ENCODE results near the gene PAK4. TPM values are rescaled to one million over a fixed set of nuclear protein-coding genes. Genes with fewer than 3 reads are reported as not detected.
A peak's percentile ranks its signal among the peaks of the same experiment; 100 is the strongest.

The PAK4 gene
- total and polyA plus RNA-seq, 5 donors from 2014 or later = 0.87 to 10.9 (median 1.8) TPM

GRCh38 chr19:39190768-39191167 lies 65.2 kb downstream of the PAK4 start:
- Mint-ChIP-seq H3K36me3 (no peaks in the 10 kb centered on the region), H3K9me3 (no peaks in the 10 kb centered on the region), H3K27me3 (peaks cover 25% of the 10 kb centered on the region), H3K27ac (no peak overlapping the region), H3K4me1 (peaks cover 0 to 10% (median 6%) of the 10 kb centered on the region in 4 donors), H3K4me3 (no peak overlapping the region)
- Histone ChIP-seq H3K27ac (ENCODE audit: insufficient read depth, low read length, poor library complexity, severe bottlenecking) (no peak overlapping the region), H3K27me3 (ENCODE audit: control insufficient read depth, insufficient read depth, low read length) (peaks cover 2% of the 10 kb centered on the region), H3K4me3 (ENCODE audit: low read depth, low read length) (no peak overlapping the region), H3K36me3 (ENCODE audit: control insufficient read depth, insufficient read depth, low read length) (no peaks in the 10 kb centered on the region), H3K9me3 (ENCODE audit: control insufficient read depth in 2 of 2, low read length in 2 of 2) (no peaks in the 10 kb centered on the region), H3K4me1 (ENCODE audit: control insufficient read depth, insufficient read depth, low read length, poor library complexity, severe bottlenecking) (peaks cover 8% of the 10 kb centered on the region)
- DNase-seq (no peak), ATAC-seq (ENCODE audit: low read depth in 2 of 2) (no peak)

GRCh38 chr19:39192846-39193245 lies 67.3 kb downstream of the PAK4 start:
- Mint-ChIP-seq H3K4me1 (peaks cover 0 to 25% (median 6%) of the 10 kb centered on the region in 4 donors), H3K9me3 (no peaks in the 10 kb centered on the region), H3K4me3 (no peak overlapping the region), H3K27me3 (peaks cover 40% of the 10 kb centered on the region), H3K27ac (no peak overlapping the region), H3K36me3 (no peaks in the 10 kb centered on the region)
- no peak for ATAC-seq (ENCODE audit: low read depth in 2 of 2)
- H3K36me3 ChIP-seq (ENCODE audit: control insufficient read depth, insufficient read depth, low read length) = no peaks in the 10 kb centered on the region
- H3K27ac ChIP-seq (ENCODE audit: insufficient read depth, low read length, poor library complexity, severe bottlenecking) = no peak overlapping the region
- H3K4me1 ChIP-seq (ENCODE audit: control insufficient read depth, insufficient read depth, low read length, poor library complexity, severe bottlenecking) = peaks cover 21% of the 10 kb centered on the region
- no peak overlapping the region for H3K4me3 ChIP-seq (ENCODE audit: low read depth, low read length)
- H3K27me3 ChIP-seq (ENCODE audit: control insufficient read depth, insufficient read depth, low read length) = peaks cover 8% of the 10 kb centered on the region
- H3K9me3 ChIP-seq (ENCODE audit: control insufficient read depth in 2 of 2, low read length in 2 of 2) = no peaks in the 10 kb centered on the region
- no peak for DNase-seq

- peaks cover 8% of the 10 kb centered on the region for H3K27me3 ChIP-seq (ENCODE audit: control insufficient read depth, insufficient read depth, low read length)
- ATAC-seq (ENCODE audit: low read depth in 2 of 2) (no peak), DNase-seq (no peak)
- H3K36me3 Mint-ChIP-seq = no peaks in the 10 kb centered on the region
- H3K4me1 Mint-ChIP-seq = peaks cover 0 to 25% (median 6%) of the 10 kb centered on the region in 4 donors
- no peak overlapping the region for H3K27ac Mint-ChIP-seq
- no peaks in the 10 kb centered on the region for H3K9me3 Mint-ChIP-seq
- H3K9me3 ChIP-seq (ENCODE audit: control insufficient read depth in 2 of 2, low read length in 2 of 2) = no peaks in the 10 kb centered on the region
- H3K4me3 Mint-ChIP-seq = no peak overlapping the region
- no peak overlapping the region for H3K27ac ChIP-seq (ENCODE audit: insufficient read depth, low read length, poor library complexity, severe bottlenecking)
- no peaks in the 10 kb centered on the region for H3K36me3 ChIP-seq (ENCODE audit: control insufficient read depth, insufficient read depth, low read length)
- no peak overlapping the region for H3K4me3 ChIP-seq (ENCODE audit: low read depth, low read length)
- peaks cover 21% of the 10 kb centered on the region for H3K4me1 ChIP-seq (ENCODE audit: control insufficient read depth, insufficient read depth, low read length, poor library complexity, severe bottlenecking)
- peaks cover 49% of the 10 kb centered on the region for H3K27me3 Mint-ChIP-seq
Measured at GRCh38 chr19:39193803-39194202, 68.2 kb downstream of the PAK4 start.

GRCh38 chr19:39194832-39195542 lies 69.4 kb downstream of the PAK4 start:
- Mint-ChIP-seq H3K9me3 (no peaks in the 10 kb centered on the region), H3K27ac (no peak overlapping the region)

GRCh38 chr19:39195755-39196154 lies 70.2 kb downstream of the PAK4 start:
- Mint-ChIP-seq H3K4me1 (peaks cover 0 to 25% (median 6%) of the 10 kb centered on the region in 4 donors), H3K4me3 (peak overlapping the region in 2 of 4 donors; percentile 58 to 74), H3K27ac (peak overlapping the region in 1 of 3 donors; percentile 48), H3K27me3 (peaks cover 61% of the 10 kb centered on the region), H3K36me3 (no peaks in the 10 kb centered on the region), H3K9me3 (no peaks in the 10 kb centered on the region)
- peaks cover 8% of the 10 kb centered on the region for H3K27me3 ChIP-seq (ENCODE audit: control insufficient read depth, insufficient read depth, low read length)
- no peaks in the 10 kb centered on the region for H3K9me3 ChIP-seq (ENCODE audit: control insufficient read depth in 2 of 2, low read length in 2 of 2)
- peak; percentile 24 to 41 for ATAC-seq (ENCODE audit: low read depth in 2 of 2)
- peak in 2 of 3 donors; percentile 3 to 14 for DNase-seq
- no peak overlapping the region for H3K4me3 ChIP-seq (ENCODE audit: low read depth, low read length)
- peaks cover 21% of the 10 kb centered on the region for H3K4me1 ChIP-seq (ENCODE audit: control insufficient read depth, insufficient read depth, low read length, poor library complexity, severe bottlenecking)
- no peak overlapping the region for H3K27ac ChIP-seq (ENCODE audit: insufficient read depth, low read length, poor library complexity, severe bottlenecking)
- H3K36me3 ChIP-seq (ENCODE audit: control insufficient read depth, insufficient read depth, low read length) = no peaks in the 10 kb centered on the region

More at GRCh38 chr19:39194832-39195542, 69.4 kb downstream of the PAK4 start:
- Histone ChIP-seq H3K27ac (ENCODE audit: insufficient read depth, low read length, poor library complexity, severe bottlenecking) (no peak overlapping the region), H3K4me1 (ENCODE audit: control insufficient read depth, insufficient read depth, low read length, poor library complexity, severe bottlenecking) (peaks cover 21% of the 10 kb centered on the region), H3K4me3 (ENCODE audit: low read depth, low read length) (no peak overlapping the region), H3K9me3 (ENCODE audit: control insufficient read depth in 2 of 2, low read length in 2 of 2) (no peaks in the 10 kb centered on the region), H3K36me3 (ENCODE audit: control insufficient read depth, insufficient read depth, low read length) (no peaks in the 10 kb centered on the region), H3K27me3 (ENCODE audit: control insufficient read depth, insufficient read depth, low read length) (peaks cover 8% of the 10 kb centered on the region)
- Mint-ChIP-seq H3K4me3 (peak overlapping the region in 2 of 4 donors; percentile 58 to 74), H3K27me3 (peaks cover 59% of the 10 kb centered on the region), H3K4me1 (peaks cover 0 to 25% (median 6%) of the 10 kb centered on the region in 4 donors), H3K36me3 (no peaks in the 10 kb centered on the region)
- ATAC-seq (ENCODE audit: low read depth in 2 of 2) = no peak
- no peak for DNase-seq

- no peak overlapping the region for H3K27ac Mint-ChIP-seq
- no peaks in the 10 kb centered on the region for H3K9me3 Mint-ChIP-seq
- peaks cover 21% of the 10 kb centered on the region for H3K4me1 ChIP-seq (ENCODE audit: control insufficient read depth, insufficient read depth, low read length, poor library complexity, severe bottlenecking)
- no peak for ATAC-seq (ENCODE audit: low read depth in 2 of 2)
- H3K27me3 ChIP-seq (ENCODE audit: control insufficient read depth, insufficient read depth, low read length) = peaks cover 8% of the 10 kb centered on the region
- peak overlapping the region in 1 of 4 donors; percentile 48 for H3K4me3 Mint-ChIP-seq
- no peak overlapping the region for H3K4me3 ChIP-seq (ENCODE audit: low read depth, low read length)
- no peaks in the 10 kb centered on the region for H3K36me3 Mint-ChIP-seq
- H3K27me3 Mint-ChIP-seq = peaks cover 67% of the 10 kb centered on the region
- no peaks in the 10 kb centered on the region for H3K9me3 ChIP-seq (ENCODE audit: control insufficient read depth in 2 of 2, low read length in 2 of 2)
- H3K27ac ChIP-seq (ENCODE audit: insufficient read depth, low read length, poor library complexity, severe bottlenecking) = no peak overlapping the region
- H3K36me3 ChIP-seq (ENCODE audit: control insufficient read depth, insufficient read depth, low read length) = no peaks in the 10 kb centered on the region
- peaks cover 0 to 25% (median 6%) of the 10 kb centered on the region in 4 donors for H3K4me1 Mint-ChIP-seq
- no peak for DNase-seq
Measured at GRCh38 chr19:39196320-39196719, 70.7 kb downstream of the PAK4 start.

- Mint-ChIP-seq H3K27ac (no peak within 1 kb of the TSS), H3K27me3 (peaks cover 73% of the 10 kb centered on the region), H3K9me3 (no peaks in the 10 kb centered on the region), H3K36me3 (no peaks in the 10 kb centered on the region), H3K4me1 (peaks cover 0 to 25% (median 6%) of the 10 kb centered on the region in 4 donors), H3K4me3 (peak within 1 kb of the TSS in 3 of 4 donors; percentile 59 to 78 (median 77))
- H3K4me3 ChIP-seq (ENCODE audit: low read depth, low read length) = no peak within 1 kb of the TSS
- H3K27ac ChIP-seq (ENCODE audit: insufficient read depth, low read length, poor library complexity, severe bottlenecking) = no peak within 1 kb of the TSS
- ATAC-seq (ENCODE audit: low read depth in 2 of 2) = no peak
- peaks cover 21% of the 10 kb centered on the region for H3K4me1 ChIP-seq (ENCODE audit: control insufficient read depth, insufficient read depth, low read length, poor library complexity, severe bottlenecking)
- H3K27me3 ChIP-seq (ENCODE audit: control insufficient read depth, insufficient read depth, low read length) = peaks cover 8% of the 10 kb centered on the region
- H3K36me3 ChIP-seq (ENCODE audit: control insufficient read depth, insufficient read depth, low read length) = no peaks in the 10 kb centered on the region
- no peak for DNase-seq
- H3K9me3 ChIP-seq (ENCODE audit: control insufficient read depth in 2 of 2, low read length in 2 of 2) = no peaks in the 10 kb centered on the region
Measured at GRCh38 chr19:39196860-39197562, 71.4 kb downstream of the PAK4 start, which contains the start of gene NCCRP1. NCCRP1 (plus strand) TSS chr19:39196964; CDS start chr19:39196983, 19 bp downstream.

Data from CD4-positive, CD25-positive, alpha-beta regulatory T cell (primary cell).